GM12865 (cell line): ENCODE measurements around the gene DCUN1D2.

Experiments used
- DNase-seq: peaks from one replicate; pipeline ENCODE4 v3.0.0; 2010; ENCODE audit warnings: low read depth
- H3K4me3 ChIP-seq: 2 replicates; pipeline ENCODE4 v1.5.1; 2011; ENCODE audit warnings: mild to moderate bottlenecking, low read depth, low read length, control low read depth
- TF ChIP-seq, protein P1 (sequence below): IDR thresholded peaks from 2 replicates; pipeline ENCODE4 v1.5.1; 2011; ENCODE audit warnings: low read length, control low read depth, low read depth, inconsistent platforms; ENCODE audit not compliant: insufficient read depth; ENCODE audit errors: missing control alignments

DCUN1D2 gene

DNA sequence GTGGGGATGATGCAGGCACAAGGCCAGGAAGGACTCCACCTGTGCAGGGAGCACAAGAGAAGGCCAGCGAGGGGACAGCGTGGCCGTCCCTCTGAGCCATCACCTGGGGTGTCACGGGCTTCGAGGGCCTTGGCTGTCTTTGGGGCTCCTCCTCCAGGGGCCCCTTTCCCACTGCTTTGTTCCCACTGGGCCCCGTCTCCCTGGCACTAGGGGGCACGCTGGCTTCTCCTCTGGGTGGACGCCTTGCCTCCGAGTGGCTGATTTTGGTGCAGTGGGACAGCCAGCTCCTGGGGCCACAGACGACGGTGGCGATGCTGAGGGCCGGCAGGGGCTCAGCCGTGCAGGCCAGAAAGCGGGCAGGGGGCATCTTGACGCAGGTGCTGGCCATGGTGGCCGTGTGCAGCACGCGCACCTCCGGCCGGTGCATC is 83.4 kb downstream of the DCUN1D2 start:
- H3K4me3 ChIP-seq, result no peak overlapping the region
- TF ChIP-seq, protein P1, sequence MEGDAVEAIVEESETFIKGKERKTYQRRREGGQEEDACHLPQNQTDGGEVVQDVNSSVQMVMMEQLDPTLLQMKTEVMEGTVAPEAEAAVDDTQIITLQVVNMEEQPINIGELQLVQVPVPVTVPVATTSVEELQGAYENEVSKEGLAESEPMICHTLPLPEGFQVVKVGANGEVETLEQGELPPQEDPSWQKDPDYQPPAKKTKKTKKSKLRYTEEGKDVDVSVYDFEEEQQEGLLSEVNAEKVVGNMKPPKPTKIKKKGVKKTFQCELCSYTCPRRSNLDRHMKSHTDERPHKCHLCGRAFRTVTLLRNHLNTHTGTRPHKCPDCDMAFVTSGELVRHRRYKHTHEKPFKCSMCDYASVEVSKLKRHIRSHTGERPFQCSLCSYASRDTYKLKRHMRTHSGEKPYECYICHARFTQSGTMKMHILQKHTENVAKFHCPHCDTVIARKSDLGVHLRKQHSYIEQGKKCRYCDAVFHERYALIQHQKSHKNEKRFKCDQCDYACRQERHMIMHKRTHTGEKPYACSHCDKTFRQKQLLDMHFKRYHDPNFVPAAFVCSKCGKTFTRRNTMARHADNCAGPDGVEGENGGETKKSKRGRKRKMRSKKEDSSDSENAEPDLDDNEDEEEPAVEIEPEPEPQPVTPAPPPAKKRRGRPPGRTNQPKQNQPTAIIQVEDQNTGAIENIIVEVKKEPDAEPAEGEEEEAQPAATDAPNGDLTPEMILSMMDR, result no peak
- no peak for DNase-seq

DNA sequence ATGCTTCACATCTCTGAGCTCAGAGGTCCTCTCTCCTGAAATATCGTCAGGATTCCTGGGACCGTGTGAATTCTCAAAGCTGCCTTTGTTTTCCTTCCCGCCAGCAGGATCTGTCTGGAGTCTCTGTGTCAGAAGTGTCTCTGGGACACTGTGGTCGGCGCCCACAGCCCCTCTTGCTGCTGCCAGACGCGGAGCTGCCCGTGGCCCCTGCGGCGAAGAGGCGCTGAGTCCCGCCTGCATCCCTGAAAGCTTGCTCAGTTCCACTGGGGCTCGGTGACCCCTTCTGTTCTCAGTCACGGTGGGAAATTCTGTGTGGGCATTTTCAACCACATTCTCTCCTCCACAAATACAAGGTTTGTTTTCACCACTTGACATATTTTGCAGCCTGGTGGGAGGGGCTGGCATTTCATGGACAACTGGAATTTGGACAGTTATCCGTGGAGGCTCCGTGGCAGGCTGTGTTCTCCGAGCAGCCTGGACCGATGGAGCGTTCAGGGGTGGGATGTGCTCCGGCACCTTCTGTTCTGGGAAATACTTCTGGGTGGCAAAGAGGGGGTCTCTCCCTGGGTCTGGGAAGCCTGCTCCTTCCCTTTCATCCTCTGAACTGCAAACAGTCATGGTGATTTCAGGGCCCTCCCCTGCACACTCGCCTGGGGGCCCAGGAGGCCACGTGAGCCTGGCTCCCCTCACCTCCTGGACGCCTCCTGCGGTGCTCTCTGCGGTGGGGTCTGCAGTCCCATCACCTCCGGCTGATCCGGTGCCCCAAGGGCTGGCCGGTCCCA is 84.0 kb downstream of the DCUN1D2 start:
- DNase-seq, result no peak
- TF ChIP-seq, protein P1, result no peak
- no peak overlapping the region for H3K4me3 ChIP-seq
